HG03575 (cell line): Measurements from ENCODE around the gene PPFIBP2.

Source experiments
- ATAC-seq: cut with Tn5 transposase; IDR thresholded peaks from one replicate; pipeline ENCODE4 v1.9.1; 2021; ENCODE audit not compliant: unreplicated experiment, insufficient number of reproducible peaks, low FRiP score; ENCODE audit errors: extremely low read depth

The PPFIBP2 gene

GRCh38 chr11:7513234-7514098, at the start of gene PPFIBP2:
Gene PPFIBP2 (plus strand): TSS chr11:7513999. CDS start chr11:7549476, 35,477 bp downstream.
- ATAC-seq, result peak; percentile 26

GRCh38 chr11:7467652-7468051, 46.1 kb upstream of the PPFIBP2 start:
- ATAC-seq, result no peak

GRCh38 chr11:7469351-7469865, 44.4 kb upstream of the PPFIBP2 start:
- no peak for ATAC-seq

GRCh38 chr11:7471071-7471470, 42.7 kb upstream of the PPFIBP2 start:
- ATAC-seq, result no peak

GRCh38 chr11:7473717-7474116, 40.1 kb upstream of the PPFIBP2 start:
- ATAC-seq, result no peak

GRCh38 chr11:7480113-7480512, 33.7 kb upstream of the PPFIBP2 start:
- ATAC-seq, result no peak

GRCh38 chr11:7484131-7484530, 29.7 kb upstream of the PPFIBP2 start:
- ATAC-seq, result no peak

GRCh38 chr11:7484645-7485044, 29.2 kb upstream of the PPFIBP2 start:
- no peak for ATAC-seq

GRCh38 chr11:7485186-7486097, 28.4 kb upstream of the PPFIBP2 start, which contains the start of gene OLFML1:
Gene OLFML1 (plus strand): TSS chr11:7485506. CDS start chr11:7485876, 370 bp downstream.
- ATAC-seq, result no peak

GRCh38 chr11:7486098-7486780, 27.6 kb upstream of the PPFIBP2 start:
- ATAC-seq, result no peak

- no peak for ATAC-seq
Measured at GRCh38 chr11:7486781-7487140, 27.0 kb upstream of the PPFIBP2 start.

- no peak for ATAC-seq
Measured at GRCh38 chr11:7487360-7487759, 26.4 kb upstream of the PPFIBP2 start.

GRCh38 chr11:7488681-7489080, 25.1 kb upstream of the PPFIBP2 start:
- no peak for ATAC-seq

- ATAC-seq, result no peak
Measured at GRCh38 chr11:7489376-7489775, 24.4 kb upstream of the PPFIBP2 start.

- no peak for ATAC-seq
Measured at GRCh38 chr11:7490054-7490453, 23.7 kb upstream of the PPFIBP2 start.

- no peak for ATAC-seq
Measured at GRCh38 chr11:7490535-7490934, 23.3 kb upstream of the PPFIBP2 start.

GRCh38 chr11:7492253-7492652, 21.5 kb upstream of the PPFIBP2 start:
- ATAC-seq, result no peak

GRCh38 chr11:7493670-7494069, 20.1 kb upstream of the PPFIBP2 start:
- ATAC-seq, result no peak

- ATAC-seq, result no peak
Measured at GRCh38 chr11:7494086-7494745, 19.6 kb upstream of the PPFIBP2 start.
